SK-N-MC (cell line): ENCODE data around the gene AVL9.
"Not testable (repeated sequence)": the region's sequence is repeated elsewhere in the genome, so short reads cannot be mapped to it uniquely, and the experiment has no call there.

Source experiments
- DNase-seq: peaks from one replicate; pipeline ENCODE4 v3.0.0-alpha.2; 2011; ENCODE audit warnings: low read depth, low spot score
- H3K27ac ChIP-seq: fragments of 200-600 bp; sonication (generic); 2 replicates; pipeline ENCODE4 v1.5.1; 2016; ENCODE audit warnings: mixed run types
- H3K36me3 ChIP-seq: fragments of 200-600 bp; sonication (generic); 2 replicates; pipeline ENCODE4 v1.6.1; 2017; ENCODE audit warnings: antibody characterized with exemption, low read length, mixed read lengths; ENCODE audit not compliant: insufficient read depth
- H3K4me3 ChIP-seq: fragments of 200-600 bp; sonication (generic); 2 replicates; pipeline ENCODE4 v1.5.1; 2016
- H3K9ac ChIP-seq: fragments of 200-600 bp; sonication (generic); 2 replicates; pipeline ENCODE4 v1.8.0; 2017; ENCODE audit warnings: mixed run types, mixed read lengths; ENCODE audit not compliant: insufficient read length
- H3K9me3 ChIP-seq: fragments of 200-600 bp; sonication (generic); 2 replicates; pipeline ENCODE4 v1.6.1; 2017; ENCODE audit warnings: low read depth, mild to moderate bottlenecking, antibody characterized with exemption, low read length, moderate library complexity, mixed read lengths
- EZH2 ChIP-seq: fragments of 200-600 bp; sonication (generic); IDR thresholded peaks from one replicate; pipeline ENCODE4 v1.6.1; 2017; ENCODE audit warnings: antibody characterized with exemption
- FOXP2 ChIP-seq: optimal IDR thresholded peaks from 2 replicates; pipeline ENCODE3; 2011; ENCODE audit warnings: mild to moderate bottlenecking, moderate library complexity; ENCODE audit not compliant: insufficient read depth; ENCODE audit errors: extremely low read length, control extremely low read depth
- POLR2AphosphoS5 ChIP-seq: IDR thresholded peaks from 2 replicates; pipeline ENCODE4 v1.6.1; 2012; ENCODE audit warnings: mild to moderate bottlenecking, low read depth, low read length, borderline replicate concordance

The AVL9 gene

DNA sequence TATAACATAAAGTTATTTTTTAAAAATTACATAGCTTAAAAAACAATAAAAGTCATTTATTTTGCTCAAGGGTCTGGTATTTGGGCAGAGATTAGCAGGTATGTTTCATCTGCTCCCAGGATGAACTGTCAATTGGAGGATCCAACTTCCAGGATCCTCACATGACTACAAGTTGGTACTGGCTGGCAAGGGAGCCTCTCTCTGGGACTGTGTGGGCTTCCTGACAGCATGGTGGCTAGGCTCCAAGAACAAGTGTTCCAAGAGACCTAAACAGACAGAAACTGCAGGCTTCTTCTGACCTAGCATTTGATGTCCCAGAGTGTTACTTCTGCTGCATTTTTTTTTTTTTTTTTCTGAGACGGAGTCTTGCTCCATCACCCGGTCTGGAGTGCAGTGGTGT is 107.2 kb downstream of the AVL9 start:
- H3K36me3 ChIP-seq, result no peaks in the 10 kb centered on the region
- H3K9me3 ChIP-seq, result no peaks in the 10 kb centered on the region
- H3K27ac ChIP-seq, result no peak overlapping the region
- no peak overlapping the region for H3K9ac ChIP-seq
- no peak for DNase-seq
- H3K4me3 ChIP-seq, result no peak overlapping the region
- no peak for TF ChIP-seq EZH2

DNA sequence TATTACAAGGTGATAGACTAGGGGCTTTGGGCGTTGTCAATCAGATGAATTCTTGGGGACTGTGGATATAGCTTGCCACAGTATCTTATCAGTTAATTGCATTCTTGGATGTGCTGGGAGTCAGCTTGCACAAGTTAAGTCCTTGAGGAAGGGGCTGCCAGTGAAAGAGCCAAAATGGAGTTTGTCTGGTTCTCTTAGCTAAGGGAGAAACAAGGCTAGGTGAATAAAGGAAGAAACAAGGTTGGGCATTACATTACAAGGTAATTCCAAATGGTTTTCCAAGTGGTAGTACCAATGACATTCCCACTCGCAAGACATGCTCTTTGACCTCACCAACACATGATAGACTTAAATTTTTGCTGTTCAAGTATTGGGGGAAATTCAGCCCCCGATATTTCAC is 108.2 kb downstream of the AVL9 start:
- not testable (repeated sequence) for H3K4me3 ChIP-seq, H3K27ac ChIP-seq, H3K36me3 ChIP-seq, DNase-seq, H3K9me3 ChIP-seq, H3K9ac ChIP-seq

GRCh38 chr7:32604047-32604446 is 108.8 kb downstream of the AVL9 start:
- not testable (repeated sequence) for H3K36me3 ChIP-seq, H3K9ac ChIP-seq, H3K27ac ChIP-seq, DNase-seq, H3K4me3 ChIP-seq, H3K9me3 ChIP-seq

DNA sequence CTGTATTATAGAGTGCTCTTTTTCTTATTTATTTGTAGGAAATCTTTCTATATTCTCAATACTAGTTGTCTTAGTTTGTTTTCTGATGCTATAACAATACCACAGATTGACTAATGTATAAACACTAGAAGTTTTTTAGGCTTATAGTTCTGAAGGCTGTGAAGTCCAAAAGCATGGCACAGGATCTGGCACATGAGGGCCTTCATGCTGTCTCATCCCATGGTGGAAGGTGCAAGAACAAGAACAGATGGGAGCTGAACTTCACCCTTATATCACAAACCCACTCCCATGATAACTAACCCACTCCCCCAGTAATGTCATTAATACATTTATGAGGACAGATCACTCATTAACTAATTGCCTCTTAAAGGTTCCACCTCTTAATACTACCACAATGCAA is 109.7 kb downstream of the AVL9 start:
- TF ChIP-seq FOXP2, result no peak
- TF ChIP-seq EZH2, result no peak
- no peak for TF ChIP-seq POLR2AphosphoS5

DNA sequence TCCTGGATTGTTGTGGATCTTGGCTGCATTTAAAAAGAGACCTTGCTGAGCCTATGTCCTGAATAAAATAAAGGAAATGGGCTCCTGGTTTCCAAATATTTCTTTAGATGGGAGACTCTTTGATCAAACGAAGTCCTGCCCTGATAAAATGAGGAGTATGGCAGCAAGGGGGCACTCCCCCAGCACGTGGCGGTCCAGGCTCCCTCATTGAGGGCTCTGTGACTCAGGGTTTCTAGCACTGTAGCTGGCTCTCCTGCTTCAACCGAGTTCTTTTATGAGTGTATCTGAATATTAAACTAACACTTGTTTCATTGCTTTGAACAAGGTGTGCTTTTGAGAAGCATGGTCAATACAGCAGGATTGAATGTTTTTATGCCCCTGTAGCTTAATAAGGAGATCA is 114.2 kb downstream of the AVL9 start:
- no peaks in the 10 kb centered on the region for H3K36me3 ChIP-seq
- no peak overlapping the region for H3K27ac ChIP-seq
- no peak overlapping the region for H3K9ac ChIP-seq
- H3K9me3 ChIP-seq, result no peaks in the 10 kb centered on the region
- TF ChIP-seq POLR2AphosphoS5 (no peak), EZH2 (no peak)
- no peak for DNase-seq
- H3K4me3 ChIP-seq, result no peak overlapping the region

More for the DNA sequence above, 109.7 kb downstream of the AVL9 start:
- no peak for DNase-seq
- Histone ChIP-seq H3K4me3 (no peak overlapping the region), H3K9ac (no peak overlapping the region), H3K36me3 (no peaks in the 10 kb centered on the region), H3K27ac (no peak overlapping the region), H3K9me3 (no peaks in the 10 kb centered on the region)

GRCh38 chr7:32611201-32612099 is 116.2 kb downstream of the AVL9 start:
- H3K27ac ChIP-seq, result no peak overlapping the region
- TF ChIP-seq FOXP2, result no peak
- TF ChIP-seq EZH2, result no peak
- no peak for TF ChIP-seq POLR2AphosphoS5
- no peaks in the 10 kb centered on the region for H3K36me3 ChIP-seq
- DNase-seq, result no peak
- no peak overlapping the region for H3K9ac ChIP-seq
- H3K4me3 ChIP-seq, result no peak overlapping the region
- no peaks in the 10 kb centered on the region for H3K9me3 ChIP-seq

DNA sequence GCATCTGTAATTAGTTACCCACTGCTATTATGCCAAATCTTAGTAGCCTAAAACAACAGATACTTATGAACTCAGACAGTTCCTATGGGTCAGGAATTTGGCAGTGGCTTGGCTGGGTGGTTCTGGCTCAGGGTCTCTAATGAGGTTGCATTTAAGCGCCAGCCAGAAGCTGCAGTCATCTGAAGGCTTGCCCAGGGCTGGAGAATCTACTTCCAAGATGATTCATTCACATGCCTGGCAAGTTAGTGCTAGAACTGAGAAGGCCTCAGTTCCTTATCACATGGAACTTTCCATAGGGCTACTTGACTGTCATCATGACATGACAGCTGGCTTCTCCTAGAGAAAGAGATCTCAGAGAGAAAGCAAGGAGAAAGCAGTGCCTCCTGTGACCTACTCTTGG is 121.3 kb downstream of the AVL9 start:
- Histone ChIP-seq H3K36me3 (no peaks in the 10 kb centered on the region), H3K4me3 (no peak overlapping the region), H3K9me3 (no peaks in the 10 kb centered on the region), H3K27ac (no peak overlapping the region), H3K9ac (no peak overlapping the region)
- DNase-seq, result no peak
- TF ChIP-seq FOXP2 (no peak), EZH2 (no peak), POLR2AphosphoS5 (no peak)

DNA sequence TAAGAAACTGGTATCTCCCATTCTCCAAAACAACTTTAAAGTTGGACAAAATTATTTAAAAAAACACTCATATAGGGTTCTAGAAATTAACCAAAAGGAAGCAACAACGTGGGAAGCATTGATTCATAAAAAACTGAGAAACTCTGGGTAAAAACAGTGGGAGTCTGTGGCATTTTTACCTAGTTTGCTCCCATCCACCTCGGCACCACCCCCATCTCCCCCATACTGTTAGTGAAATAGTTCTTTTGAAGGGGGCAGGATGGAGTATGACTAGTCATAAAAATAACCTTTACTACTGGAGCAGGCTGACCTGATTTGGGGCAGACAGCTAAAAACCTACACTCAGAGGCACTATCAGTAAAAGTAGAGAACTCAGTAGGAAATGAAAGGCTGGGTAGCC is 123.2 kb downstream of the AVL9 start:
- H3K9me3 ChIP-seq, result no peaks in the 10 kb centered on the region
- no peak overlapping the region for H3K27ac ChIP-seq
- no peaks in the 10 kb centered on the region for H3K36me3 ChIP-seq
- TF ChIP-seq FOXP2 (no peak), EZH2 (no peak), POLR2AphosphoS5 (no peak)
- no peak overlapping the region; the same call in 1 of the 2 replicates for H3K4me3 ChIP-seq
- no peak overlapping the region for H3K9ac ChIP-seq
- no peak for DNase-seq

- no peak for DNase-seq
- TF ChIP-seq EZH2, result no peak
- no peak for TF ChIP-seq POLR2AphosphoS5
- TF ChIP-seq FOXP2, result no peak
- H3K36me3 ChIP-seq, result no peaks in the 10 kb centered on the region
- no peak overlapping the region for H3K9ac ChIP-seq
- H3K4me3 ChIP-seq, result no peak overlapping the region
- H3K9me3 ChIP-seq, result no peaks in the 10 kb centered on the region
- H3K27ac ChIP-seq, result no peak overlapping the region
These were observed 123.7 kb downstream of the AVL9 start for GRCh38 chr7:32618987-32619386.

- H3K27ac ChIP-seq, H3K36me3 ChIP-seq, DNase-seq, H3K4me3 ChIP-seq, H3K9me3 ChIP-seq, H3K9ac ChIP-seq: not testable (repeated sequence)
These were observed 124.1 kb downstream of the AVL9 start for GRCh38 chr7:32619416-32619815.
